GM18870 (cell line): Measurements from ENCODE around the gene HACE1.
"Not testable (repeated sequence)": the region's sequence is repeated elsewhere in the genome, so short reads cannot be mapped to it uniquely, and the experiment has no call there.

Experiments
- ATAC-seq: cut with Tn5 transposase; IDR thresholded peaks from one replicate; pipeline ENCODE4 v1.9.1; 2021; ENCODE audit warnings: moderate library complexity; ENCODE audit not compliant: unreplicated experiment

HACE1 gene

DNA sequence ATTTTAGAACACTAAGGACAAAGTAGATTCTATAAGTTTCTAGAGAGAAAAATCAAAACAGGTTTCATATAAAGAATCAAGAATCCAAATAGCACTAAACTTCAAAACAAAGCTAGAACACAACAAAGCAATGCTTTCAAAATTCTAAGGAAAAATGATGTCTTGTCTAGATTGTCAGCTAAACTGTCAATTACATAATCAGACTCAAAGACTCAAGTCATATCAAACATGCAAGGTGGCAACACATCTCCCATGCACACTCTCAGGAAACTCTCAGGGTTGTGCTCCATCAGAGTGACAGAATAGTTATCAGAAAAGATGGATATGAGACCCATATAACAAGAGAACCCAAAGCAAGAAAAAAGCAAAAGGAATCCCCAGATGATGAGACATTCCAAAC lies 23.9 kb downstream of the HACE1 start:
- no peak for ATAC-seq

DNA sequence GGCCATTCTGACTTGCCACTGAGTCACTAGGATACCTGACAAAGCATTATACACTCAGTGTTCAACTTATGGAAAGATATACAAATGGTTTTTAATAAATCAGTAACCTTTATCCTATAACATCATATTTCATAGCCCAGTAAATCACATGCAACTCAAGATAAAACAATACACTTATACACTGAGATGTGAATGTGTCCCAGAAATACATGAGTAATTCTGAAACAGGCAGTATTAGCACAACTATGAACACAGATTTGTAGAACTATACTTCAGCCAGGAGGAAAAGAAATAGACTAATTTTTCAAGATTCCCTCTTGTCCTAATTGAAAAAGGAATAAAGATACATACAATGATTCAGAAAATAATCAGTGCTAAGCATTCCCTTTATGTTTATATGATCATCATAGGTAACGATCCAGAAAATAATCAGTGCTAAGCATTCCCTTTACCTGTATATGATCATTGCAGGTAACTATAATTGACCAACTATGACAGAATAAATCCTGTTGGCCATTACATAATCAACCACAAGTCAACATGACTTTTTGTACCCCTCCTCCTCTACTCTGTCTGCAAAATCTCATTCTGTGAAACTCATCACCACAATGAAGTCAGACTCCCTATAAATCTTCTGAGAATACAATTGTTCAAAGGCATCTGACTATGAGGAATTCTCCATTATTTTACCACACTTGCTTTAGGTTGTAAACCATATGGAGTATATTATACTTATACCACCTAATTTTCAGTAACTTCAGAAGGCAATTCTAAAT lies 30.3 kb downstream of the HACE1 start:
- ATAC-seq, result no peak

DNA sequence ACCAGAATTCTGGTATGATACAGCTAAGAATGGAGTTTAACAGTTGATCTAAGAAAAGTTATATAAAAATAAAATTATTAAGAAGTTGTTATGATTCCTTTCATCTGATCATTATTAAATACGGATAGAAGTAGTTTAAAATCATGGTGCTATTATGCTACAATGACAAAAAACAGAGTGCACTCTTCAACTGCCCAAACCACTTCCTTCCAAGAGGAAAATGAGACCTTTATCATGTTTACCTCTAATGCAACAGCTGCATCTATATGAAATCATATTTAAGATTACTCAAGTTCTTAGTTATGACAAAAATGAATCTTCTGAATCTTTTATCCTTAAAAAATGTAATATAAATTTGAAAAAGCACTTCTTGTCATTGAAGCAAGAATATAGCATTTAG lies 31.2 kb downstream of the HACE1 start:
- ATAC-seq, result no peak

DNA sequence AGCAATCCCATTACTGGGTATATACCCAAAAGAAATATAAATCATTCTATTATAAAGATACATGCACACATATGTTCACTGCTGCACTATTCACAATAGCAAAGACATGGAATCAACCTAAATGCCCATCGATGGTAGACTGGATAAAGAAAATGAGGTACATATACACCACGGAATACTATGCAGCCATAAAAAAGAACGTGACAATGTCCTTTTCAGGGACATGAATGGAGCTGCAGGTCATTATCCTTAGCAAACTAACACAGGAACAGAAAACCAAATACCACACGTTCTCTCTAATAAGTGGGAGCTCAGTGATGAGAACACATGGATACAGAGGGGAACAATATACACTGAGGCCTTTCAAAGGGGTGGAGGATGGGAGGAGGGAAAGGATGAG lies 38.9 kb downstream of the HACE1 start:
- not testable (repeated sequence) for ATAC-seq

DNA sequence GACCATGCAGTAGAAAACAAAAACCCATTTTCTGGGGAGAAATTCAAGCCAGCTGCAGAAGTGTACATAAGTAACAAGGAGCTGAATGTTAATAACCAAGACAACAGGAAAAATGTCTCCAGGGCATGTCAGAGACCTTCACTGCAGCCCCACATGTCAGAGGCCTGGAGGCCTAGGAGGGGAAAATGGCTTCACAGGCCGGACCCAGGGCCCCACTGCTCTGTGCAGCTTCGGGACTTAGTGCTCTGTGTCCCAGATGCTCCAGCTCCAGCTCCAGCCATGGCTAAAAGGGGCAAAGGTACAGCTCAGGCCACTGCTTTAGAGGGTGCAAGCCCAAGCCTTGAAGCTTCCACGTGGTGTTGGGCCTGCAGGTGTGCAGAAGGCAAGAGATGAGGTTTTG lies 43.6 kb downstream of the HACE1 start:
- no peak for ATAC-seq

DNA sequence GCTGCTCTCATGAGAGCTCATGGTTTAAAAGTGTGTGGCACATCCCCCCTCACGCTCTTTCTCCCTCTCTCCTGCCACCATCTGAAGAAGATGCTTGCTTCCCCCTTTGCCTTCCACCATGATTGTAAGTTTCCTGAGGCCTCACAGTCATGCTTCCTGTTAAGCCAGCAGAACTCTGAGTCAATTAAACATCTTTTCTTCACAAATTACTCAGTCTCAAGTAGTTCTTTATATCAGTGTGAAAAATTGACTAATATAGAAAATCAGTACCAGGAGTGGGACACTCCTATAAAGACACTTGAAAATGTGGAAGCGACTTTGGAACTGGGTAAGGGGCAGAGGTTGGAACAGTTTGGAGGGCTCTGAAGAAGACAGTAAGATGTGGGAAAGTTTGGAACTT lies 45.0 kb downstream of the HACE1 start:
- ATAC-seq, result no peak

DNA sequence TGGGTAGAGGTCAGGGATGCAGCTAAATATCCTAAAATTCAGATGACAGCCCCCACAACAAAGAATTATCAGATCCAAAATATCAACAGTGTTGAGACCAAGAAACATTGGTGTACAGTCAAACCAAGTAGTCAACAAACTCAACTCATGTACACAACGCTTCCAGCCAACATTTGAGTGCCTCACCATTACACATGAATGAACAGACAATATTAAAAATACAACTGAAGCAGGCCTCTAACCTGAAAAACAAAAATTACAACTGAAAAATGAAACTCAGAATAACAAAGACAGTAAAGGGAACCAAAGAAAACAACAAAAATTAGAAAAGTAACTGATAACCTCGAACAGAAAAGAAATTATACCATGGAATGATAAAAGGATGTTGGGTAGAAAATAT lies 46.2 kb downstream of the HACE1 start:
- ATAC-seq, result no peak

DNA sequence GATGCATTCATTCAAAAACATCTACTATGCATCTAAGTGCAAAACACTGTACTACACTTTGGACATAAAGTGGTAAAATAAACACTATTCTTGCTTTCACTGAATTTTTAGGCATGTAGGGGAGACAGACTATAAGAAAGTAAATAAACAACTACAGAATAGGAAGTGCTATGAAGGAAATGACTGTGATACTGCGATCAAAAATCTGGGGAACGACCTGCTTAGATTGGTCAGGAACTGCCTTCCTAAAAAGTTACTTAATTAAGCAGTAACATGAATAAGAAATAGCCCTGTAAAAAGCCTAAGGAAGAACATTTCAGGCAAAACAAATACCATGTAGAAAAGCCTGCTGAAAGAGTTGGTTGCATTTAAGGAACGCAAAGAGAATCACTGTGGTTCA lies 50.6 kb downstream of the HACE1 start:
- ATAC-seq, result no peak

DNA sequence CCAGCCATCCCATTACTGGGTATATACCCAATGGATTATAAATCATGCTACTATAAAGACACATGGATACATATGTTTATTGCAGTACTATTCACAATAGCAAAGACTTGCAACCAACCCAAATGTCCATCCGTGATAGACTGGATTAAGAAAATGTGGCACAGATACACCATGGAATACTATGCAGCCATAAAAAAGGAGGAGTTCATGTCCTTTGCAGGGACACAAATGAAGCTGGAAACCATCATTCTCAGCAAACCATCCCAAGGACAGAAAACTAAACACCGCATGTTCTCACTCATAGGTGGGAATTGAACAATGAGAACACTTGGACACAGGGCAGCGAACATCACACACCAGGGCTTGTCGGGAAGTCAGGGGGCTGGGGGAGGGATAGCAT lies 54.4 kb downstream of the HACE1 start:
- not testable (repeated sequence) for ATAC-seq

DNA sequence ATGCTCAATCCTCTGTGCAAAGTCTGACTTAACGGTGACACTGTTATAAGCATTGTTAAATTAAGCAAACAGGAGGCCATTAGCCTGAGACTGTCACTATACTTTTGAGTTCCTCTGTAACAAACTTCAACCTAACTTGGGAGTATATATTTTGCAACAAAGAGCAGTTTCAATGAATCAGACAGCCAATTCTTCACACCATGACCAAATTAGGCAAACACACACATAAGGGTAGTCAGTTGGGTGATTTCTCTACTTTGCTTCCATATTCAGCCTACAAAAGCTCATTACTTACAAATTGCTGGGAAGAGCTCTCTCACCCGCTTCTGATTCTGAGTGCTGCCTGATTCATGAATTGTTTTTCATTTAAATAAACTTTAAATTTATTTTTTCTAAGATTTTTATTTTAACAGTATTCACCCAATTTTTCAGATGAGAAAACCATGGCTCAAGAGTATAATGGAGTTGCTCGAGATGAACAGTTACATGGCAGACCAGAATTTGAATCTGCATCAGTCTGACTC lies 60.5 kb downstream of the HACE1 start:
- ATAC-seq, result no peak

DNA sequence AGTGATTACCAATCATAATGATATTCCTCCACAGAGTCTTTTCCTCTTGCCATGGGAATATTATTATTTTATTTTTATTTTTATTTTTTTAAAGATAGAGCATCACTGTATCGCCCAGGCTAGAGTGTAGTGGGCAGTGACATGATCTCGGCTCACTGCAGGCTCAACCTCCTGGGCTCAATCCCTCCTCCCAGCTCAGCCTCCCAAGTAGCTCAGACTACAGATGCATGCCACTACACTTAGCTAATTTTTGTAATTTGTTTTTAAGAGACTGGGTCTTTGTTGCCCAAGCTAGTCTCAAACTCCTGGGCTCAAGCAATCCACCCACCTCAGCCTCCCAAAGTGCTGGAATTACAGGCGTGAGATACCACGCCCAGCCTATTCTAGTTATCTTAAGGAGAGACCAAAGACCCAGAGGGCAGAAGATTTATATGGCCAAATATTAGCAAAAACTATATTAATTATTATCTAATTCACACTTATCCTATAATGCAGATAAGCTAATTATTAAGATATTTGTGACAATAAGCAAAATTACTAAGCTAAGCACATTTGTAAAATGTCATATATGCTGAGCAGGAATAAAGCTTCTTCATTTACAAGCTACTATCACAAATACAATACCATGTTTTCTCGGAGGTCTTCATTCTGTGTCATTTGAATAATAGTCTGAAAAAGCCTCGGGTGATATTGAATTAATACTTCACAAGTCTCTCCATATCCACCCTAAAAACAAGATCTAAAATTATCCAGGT lies 63.5 kb downstream of the HACE1 start:
- no peak for ATAC-seq

DNA sequence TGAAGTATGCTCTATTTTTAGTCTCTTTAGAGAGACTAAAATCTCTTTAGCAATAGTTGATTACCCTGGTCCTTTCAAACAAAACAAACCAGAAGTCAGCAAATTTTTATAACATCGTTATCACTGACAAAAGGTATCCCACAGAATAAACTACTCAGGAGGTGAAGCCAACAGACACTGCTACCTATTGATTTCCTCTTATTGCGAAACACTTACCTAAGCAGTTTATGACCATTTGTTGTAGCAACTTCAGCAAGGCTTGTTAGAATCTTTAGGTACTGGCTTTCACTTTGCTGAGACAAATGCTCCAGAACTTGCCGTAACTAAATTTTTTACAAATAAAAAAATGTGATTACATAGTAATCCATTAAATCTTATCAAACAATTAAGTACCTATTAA lies 64.4 kb downstream of the HACE1 start:
- no peak for ATAC-seq

DNA sequence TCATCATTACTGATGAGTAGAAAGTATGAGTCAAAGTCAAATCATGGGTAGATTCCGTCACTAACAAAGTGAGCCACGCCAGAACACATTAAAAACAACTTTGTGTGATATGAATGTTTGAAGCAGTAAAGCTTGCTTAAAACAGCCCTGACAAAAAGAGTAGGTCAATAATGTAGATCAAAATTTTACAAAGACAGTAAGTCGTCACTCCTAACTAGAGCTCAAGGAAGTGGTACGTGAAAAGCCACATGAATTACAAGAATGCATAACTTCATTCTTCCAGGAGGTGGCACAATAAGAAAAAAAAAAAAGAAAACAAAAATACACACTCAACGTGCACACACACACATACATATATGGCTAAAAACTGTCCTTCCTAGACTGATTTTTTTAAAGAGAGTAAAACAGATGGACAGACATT lies 69.9 kb downstream of the HACE1 start:
- ATAC-seq, result peak; percentile 80

DNA sequence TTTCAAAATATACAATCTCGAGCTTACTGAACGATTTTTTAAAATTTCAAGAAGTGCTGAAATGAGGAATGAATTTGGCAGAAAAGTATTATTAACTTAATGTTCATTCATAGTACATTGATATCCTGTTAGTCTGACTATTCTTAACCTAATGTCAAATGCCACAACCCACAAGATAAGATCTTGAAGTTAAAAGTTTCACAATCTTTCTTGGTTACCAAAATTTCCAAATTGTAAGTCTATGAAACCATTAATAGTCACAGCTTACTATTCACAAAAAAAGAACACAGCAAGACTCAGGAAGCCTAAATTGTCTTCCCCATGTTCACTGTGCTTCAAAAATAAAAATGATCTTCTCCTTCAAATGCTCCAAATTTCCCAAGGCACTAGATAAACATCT lies 71.3 kb downstream of the HACE1 start:
- ATAC-seq, result no peak

DNA sequence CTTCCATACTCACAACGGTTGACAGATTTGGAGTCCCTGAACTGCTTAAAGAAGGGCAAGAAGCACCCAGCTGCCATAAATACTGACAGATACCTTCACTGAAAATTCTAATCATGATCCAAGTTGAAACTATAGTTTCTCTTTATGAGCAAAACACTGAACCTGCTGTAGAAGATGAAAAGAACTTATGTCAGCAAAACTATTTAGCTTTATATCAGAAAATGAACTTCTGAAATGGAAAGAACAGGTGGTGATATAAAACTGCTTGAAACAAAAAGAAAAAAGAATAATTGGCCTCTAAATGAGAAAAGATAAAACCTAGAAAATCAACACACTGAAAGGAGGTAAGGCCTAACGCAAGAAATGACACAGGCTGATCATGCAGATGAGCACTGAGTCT lies 72.4 kb downstream of the HACE1 start:
- ATAC-seq, result no peak

DNA sequence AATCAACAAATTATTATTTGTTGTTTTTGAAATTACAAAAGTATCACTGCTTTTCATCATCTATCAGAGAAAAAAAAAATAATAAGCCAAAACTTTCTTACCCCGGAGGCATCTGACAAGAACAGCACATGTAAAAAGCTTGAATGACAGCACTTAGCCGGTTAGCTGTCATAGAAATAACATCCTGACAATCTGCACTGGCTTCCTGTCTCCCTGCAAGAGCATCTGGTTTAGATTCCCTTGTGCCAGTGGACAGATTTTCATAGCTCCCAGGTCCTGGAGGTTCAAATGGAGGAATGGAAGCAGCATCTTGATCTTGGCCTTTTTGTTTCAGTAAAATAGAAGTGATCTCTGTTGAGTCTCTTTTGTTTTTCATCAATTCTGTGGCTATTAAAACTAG lies 74.8 kb downstream of the HACE1 start:
- ATAC-seq, result no peak

DNA sequence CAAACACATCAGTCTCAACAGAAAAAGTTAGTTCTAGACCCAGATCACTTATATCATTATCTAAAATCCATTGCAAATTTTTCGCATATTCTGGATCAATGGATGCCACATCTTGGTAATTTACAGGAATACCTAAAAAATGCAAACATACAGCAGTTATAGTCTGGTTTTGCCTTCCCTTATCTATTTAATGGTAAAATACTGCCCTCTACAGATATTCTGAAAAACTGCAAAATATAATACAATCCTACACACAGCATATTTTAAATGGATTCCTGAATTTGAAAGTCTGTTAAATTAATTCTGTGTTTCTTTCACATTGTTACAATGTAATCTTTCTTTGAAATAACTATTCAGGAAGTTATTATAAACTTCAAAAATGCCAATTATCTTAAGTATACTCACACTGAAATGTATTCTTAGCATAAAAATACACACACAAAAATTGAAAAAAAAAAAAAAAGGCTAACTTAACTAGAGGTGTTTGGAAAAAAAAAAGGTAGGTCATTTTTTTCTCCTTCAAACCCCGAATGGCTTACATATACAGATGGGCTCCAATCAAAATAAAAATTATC lies 88.4 kb downstream of the HACE1 start:
- ATAC-seq, result peak; percentile 88

DNA sequence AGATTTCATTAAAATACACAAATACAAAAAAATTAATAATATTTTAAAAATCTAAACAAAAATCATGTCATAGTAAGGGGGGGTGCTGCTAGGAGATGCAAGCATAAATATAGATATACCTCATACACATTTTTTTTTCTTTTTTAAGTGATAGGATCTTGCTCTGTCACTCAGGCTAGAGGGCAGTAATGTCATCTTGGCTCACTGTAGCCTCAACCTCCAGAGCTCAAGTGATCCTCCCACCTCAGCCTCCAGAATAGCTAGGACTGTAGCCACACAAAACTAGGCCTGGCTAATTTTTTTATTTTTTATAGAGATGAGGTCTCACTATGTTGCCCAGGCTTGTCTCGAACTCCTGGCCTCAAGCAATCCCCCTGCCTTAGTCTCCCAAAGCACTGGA lies 90.8 kb downstream of the HACE1 start:
- ATAC-seq, result no peak

DNA sequence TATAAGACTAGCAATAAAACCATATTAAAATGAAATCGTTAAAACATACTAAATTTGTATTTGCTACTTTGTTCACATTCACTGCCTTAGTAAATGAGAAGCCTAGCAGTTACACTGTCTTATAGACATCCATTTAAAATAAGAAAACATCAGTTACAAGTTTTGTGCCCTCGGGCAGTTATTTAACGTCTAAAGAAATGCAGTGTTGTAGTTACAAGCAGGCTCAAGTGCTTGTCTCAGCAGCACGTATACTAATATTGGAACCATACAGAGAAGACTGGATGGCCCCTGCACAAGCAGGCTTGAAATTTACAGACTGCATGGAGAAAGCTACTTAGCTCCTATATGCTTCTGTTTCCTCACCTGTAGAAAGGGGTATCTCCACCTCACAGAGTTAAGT lies 93.1 kb downstream of the HACE1 start:
- no peak for ATAC-seq

DNA sequence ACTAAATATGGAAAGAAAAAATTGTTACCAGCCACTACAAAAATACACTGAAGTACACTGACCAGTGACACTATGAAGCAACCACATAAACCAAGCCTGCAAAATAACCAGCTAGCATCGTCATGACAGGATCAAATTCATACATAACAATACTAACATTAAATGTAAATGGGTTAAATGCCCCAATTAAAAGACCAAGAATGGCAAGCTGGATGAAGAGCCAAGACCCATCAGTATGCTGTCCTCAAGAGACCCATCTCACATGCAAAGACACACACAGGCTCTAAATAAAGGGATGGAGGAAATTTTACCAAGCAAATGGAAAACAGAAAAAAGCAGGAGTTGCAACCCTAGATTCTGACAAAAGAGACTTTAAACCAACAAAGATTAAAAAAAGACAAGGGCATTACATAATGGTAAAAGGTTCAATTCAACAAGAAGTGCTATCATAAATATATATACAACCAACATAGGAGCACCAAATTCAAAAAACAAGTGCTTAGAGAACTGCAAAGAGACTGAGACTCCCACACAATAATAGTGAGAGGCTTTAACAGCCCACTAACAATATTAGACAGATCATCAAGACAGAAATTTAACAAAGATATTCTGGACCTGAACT lies 104.8 kb downstream of the HACE1 start:
- ATAC-seq, result no peak

DNA sequence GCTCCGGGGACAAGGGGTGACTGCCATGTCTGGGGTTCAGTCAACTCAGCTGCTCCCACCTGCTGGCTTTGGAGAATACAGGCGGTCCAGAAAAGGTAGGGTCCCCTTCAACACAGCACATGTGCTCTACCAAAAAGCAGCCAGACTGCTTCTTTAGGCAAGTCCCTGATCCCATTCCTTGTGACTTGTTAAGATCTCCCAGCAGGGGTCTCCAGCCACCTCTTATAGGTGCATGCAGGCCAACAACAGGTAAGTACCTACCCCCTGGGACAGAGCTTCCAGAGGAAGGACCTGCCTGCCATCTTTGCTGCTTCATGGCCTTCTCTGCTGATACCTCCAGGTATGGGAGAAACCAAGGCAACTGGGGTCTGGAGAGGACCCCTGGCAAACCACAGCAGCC lies 106.5 kb downstream of the HACE1 start:
- no peak for ATAC-seq

DNA sequence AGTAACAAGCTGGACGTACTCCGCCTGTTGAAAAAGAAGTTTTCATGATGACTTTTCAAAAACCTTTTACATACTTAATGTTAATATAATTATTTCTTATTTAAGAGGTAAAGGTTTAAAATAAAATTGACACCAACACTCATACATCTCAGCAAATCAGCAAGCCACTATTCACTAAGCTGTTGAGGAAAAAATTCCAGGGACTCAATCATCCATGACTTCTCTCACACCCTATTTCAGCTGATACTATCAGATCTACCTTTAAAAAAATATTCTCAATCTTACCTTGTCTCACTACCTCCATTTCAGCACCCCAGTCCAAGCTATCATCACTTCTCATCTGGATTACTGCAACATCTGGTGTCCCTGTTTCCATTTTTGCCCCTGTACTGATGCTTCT lies 109.3 kb downstream of the HACE1 start:
- no peak for ATAC-seq
